ENCODE results near the gene HLTF.

Gene HLTF

DNA sequence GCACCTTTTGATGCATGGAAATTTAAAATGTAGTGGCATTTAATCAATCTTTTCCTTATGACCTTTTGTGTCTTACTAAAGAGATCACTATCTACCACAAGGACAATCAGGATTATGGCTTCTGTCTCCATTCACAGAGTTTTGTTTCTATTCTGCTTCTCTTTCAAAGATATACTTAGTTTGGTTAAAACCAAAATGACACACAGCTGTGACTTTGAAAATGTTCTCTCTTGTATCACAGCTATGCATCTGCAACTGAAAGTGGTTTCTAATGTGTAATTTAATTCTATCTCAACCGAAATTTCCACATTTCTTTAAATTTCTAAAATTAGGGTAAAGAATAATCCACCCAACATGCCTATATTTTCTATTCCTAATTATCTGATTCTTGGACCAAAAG is 27.7 kb downstream of the HLTF start:
- TF ChIP-seq, protein P1, sequence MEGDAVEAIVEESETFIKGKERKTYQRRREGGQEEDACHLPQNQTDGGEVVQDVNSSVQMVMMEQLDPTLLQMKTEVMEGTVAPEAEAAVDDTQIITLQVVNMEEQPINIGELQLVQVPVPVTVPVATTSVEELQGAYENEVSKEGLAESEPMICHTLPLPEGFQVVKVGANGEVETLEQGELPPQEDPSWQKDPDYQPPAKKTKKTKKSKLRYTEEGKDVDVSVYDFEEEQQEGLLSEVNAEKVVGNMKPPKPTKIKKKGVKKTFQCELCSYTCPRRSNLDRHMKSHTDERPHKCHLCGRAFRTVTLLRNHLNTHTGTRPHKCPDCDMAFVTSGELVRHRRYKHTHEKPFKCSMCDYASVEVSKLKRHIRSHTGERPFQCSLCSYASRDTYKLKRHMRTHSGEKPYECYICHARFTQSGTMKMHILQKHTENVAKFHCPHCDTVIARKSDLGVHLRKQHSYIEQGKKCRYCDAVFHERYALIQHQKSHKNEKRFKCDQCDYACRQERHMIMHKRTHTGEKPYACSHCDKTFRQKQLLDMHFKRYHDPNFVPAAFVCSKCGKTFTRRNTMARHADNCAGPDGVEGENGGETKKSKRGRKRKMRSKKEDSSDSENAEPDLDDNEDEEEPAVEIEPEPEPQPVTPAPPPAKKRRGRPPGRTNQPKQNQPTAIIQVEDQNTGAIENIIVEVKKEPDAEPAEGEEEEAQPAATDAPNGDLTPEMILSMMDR (IDR thresholded peaks at IDR 0.05) = no peak
- H3K4me3 Mint-ChIP-seq = no peak overlapping the region
- H3K27me3 Mint-ChIP-seq (ENCODE audit: low read depth, poor library complexity) = no peaks in the 10 kb centered on the region
- no peaks in the 10 kb centered on the region for H3K9me3 Mint-ChIP-seq
- peaks cover 81% of the 10 kb centered on the region for H3K36me3 Mint-ChIP-seq (ENCODE audit: low read depth)
- no peak for DNase-seq
- no peak overlapping the region for H3K27ac Mint-ChIP-seq
- H3K4me1 Mint-ChIP-seq = no peaks in the 10 kb centered on the region

DNA sequence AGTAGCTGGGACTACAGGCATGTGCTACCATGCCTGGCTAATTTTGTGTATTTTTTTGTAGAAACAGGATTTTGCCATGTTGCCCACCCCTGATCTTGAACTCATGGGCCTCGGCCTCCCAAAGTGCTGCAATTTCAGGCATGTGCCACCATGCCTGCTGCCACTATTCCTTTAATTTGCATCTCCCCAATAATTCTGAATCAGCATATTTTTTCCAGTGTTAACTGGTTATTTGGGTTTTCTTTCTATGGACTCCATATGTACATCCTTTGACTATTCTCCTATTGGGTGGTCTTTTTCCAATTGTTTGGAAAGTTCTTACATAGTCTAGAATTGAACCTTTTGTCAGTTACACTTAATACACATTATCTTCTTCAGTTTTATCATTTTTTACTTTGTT is 28.1 kb downstream of the HLTF start:
- no peak for DNase-seq
- TF ChIP-seq, protein P1 (IDR thresholded peaks at IDR 0.05) = no peak
- H3K4me1 Mint-ChIP-seq = no peaks in the 10 kb centered on the region
- peaks cover 81% of the 10 kb centered on the region for H3K36me3 Mint-ChIP-seq (ENCODE audit: low read depth)
- no peaks in the 10 kb centered on the region for H3K27me3 Mint-ChIP-seq (ENCODE audit: low read depth, poor library complexity)
- H3K27ac Mint-ChIP-seq = no peak overlapping the region
- H3K9me3 Mint-ChIP-seq = no peaks in the 10 kb centered on the region
- H3K4me3 Mint-ChIP-seq = no peak overlapping the region

DNA sequence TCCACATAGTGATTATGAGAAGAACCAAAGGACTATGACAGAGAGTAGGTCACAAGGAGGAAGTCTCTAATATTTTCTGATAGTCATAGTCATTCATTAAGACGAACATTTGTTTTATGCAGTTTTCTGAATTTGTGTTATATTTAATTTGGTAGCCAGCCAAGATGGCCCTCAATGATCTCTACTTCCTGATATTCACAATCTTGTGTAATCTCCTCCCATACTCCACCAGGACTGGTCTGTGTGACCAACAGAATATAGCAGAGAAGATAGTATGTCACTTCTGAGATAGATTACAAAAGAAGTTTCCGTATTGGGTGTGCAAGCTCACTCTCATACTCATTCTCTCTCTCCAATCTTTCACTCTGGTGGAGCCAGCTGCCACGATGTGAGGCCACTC is 30.8 kb downstream of the HLTF start:
- TF ChIP-seq, protein P1 (IDR thresholded peaks at IDR 0.05) = no peak
- no peak overlapping the region for H3K4me3 Mint-ChIP-seq

DNA sequence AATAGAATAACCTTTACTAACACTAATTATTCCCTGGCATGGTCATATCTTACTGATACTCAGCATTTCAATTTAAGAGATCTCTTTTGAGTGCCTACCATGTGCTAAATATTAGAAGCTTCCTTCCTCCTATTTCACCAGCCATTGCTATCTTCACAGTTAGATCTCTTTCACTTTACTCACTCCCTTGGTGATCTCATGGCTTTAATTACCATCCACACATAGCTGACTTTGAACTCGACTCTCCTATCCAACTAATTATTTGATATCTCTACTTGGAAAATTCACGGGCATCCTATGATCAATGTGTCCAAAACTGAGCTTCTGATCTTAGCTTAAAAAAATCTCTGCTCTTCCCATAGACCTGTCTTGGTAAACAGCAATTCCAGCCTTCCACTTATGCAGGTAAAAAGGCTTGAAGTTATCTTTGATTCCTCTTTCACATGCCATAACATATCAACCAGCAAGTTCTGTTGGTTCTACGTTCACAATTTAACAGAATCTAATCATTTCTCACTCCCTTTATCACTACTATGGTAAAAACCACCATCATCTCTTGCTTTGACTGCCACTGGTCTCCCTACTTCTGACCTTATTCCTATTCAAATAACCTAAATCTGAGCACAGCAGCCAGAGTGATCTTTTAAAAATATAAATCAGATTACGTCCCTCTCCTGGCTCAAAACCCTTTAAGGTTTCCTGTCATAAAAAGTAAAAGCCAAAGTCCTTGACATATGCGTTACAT is 41.8 kb downstream of the HLTF start:
- no peak overlapping the region for H3K4me3 Mint-ChIP-seq
- no peaks in the 10 kb centered on the region for H3K4me1 Mint-ChIP-seq
- peaks cover 64% of the 10 kb centered on the region for H3K36me3 Mint-ChIP-seq (ENCODE audit: low read depth)
- H3K27ac Mint-ChIP-seq = peak overlapping the region; percentile 18
- H3K27me3 Mint-ChIP-seq (ENCODE audit: low read depth, poor library complexity) = no peaks in the 10 kb centered on the region
- no peak for DNase-seq
- no peaks in the 10 kb centered on the region for H3K9me3 Mint-ChIP-seq
- TF ChIP-seq, protein P1 (IDR thresholded peaks at IDR 0.05) = no peak

More for the DNA sequence above, 30.8 kb downstream of the HLTF start:
- no peak for DNase-seq
- no peaks in the 10 kb centered on the region for H3K4me1 Mint-ChIP-seq
- no peak overlapping the region for H3K27ac Mint-ChIP-seq
- no peaks in the 10 kb centered on the region for H3K9me3 Mint-ChIP-seq
- peaks cover 88% of the 10 kb centered on the region for H3K36me3 Mint-ChIP-seq (ENCODE audit: low read depth)
- H3K27me3 Mint-ChIP-seq (ENCODE audit: low read depth, poor library complexity) = no peaks in the 10 kb centered on the region

DNA sequence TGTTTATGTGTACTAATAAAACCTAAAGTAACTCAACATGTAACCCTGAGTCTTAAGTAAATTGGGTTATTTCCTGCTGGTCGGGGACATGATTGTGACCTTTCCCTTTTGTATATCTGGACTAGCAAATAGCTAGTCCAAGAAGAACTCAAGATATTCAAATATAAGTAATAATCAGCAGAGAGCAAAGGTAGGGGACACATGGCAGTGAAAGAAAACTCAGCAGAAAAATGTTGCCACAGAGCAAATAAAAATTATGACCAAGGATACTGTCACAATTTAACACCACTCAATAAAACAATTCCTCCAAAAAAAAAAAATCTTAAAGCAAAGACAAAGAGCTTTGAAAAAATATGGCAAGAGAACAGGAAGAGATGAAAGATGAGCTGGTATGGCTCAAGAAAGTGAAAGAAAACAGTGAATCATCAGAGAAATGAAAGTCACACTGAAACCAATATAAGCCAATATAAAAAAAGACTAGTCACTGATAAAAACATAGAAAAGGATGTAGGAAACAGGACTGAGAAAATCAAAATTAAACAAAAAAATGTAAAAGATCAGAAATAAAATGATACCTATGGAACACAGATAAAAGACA is 43.4 kb downstream of the HLTF start:
- H3K27me3 Mint-ChIP-seq (ENCODE audit: low read depth, poor library complexity) = no peaks in the 10 kb centered on the region
- no peak overlapping the region for H3K4me3 Mint-ChIP-seq
- peaks cover 63% of the 10 kb centered on the region for H3K36me3 Mint-ChIP-seq (ENCODE audit: low read depth)
- TF ChIP-seq, protein P1 (IDR thresholded peaks at IDR 0.05) = no peak
- H3K27ac Mint-ChIP-seq = no peak overlapping the region
- no peaks in the 10 kb centered on the region for H3K9me3 Mint-ChIP-seq
- no peak for DNase-seq
- peaks cover 8% of the 10 kb centered on the region for H3K4me1 Mint-ChIP-seq

DNA sequence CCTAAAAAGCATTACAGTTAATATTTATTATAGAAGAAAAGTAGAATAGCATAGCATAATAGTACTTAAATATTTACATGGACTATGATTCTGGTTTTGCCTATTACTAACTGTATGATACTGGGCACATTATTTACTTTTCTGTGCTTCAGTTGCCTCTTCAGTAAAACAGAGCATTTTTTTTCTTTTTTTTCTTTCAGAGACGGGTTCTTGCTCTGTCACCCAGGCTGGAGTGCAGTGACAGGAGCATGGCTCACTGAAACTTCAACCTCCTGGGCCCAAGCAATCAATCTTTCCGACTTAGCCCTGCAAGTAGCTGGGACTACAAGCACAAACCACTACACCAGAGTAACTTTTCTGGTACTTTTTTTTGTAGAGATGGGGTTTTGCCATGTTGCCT is 48.0 kb downstream of the HLTF start:
- no peak for DNase-seq
- no peaks in the 10 kb centered on the region for H3K9me3 Mint-ChIP-seq
- peak overlapping the region; percentile 54 for H3K27ac Mint-ChIP-seq
- H3K36me3 Mint-ChIP-seq (ENCODE audit: low read depth) = peaks cover 70% of the 10 kb centered on the region
- TF ChIP-seq, protein P1 (IDR thresholded peaks at IDR 0.05) = no peak
- peaks cover 8% of the 10 kb centered on the region for H3K4me1 Mint-ChIP-seq
- no peaks in the 10 kb centered on the region for H3K27me3 Mint-ChIP-seq (ENCODE audit: low read depth, poor library complexity)
- H3K4me3 Mint-ChIP-seq = no peak overlapping the region

All from nephron progenitor cell (in vitro differentiated cells).